Fibroblast of skin of abdomen (primary cell): ENCODE data around the gene RSF1.
"Not testable (repeated sequence)": the region's sequence is repeated elsewhere in the genome, so short reads cannot be mapped to it uniquely, and the experiment has no call there.

ENCODE experiments used
- DNase-seq: peaks from one replicate; pipeline ENCODE4 v3.0.0-alpha.2; 2013

RSF1 gene

GRCh38 chr11:77669848-77670511, 150.5 kb downstream of the RSF1 start:
- DNase-seq = no peak

DNA sequence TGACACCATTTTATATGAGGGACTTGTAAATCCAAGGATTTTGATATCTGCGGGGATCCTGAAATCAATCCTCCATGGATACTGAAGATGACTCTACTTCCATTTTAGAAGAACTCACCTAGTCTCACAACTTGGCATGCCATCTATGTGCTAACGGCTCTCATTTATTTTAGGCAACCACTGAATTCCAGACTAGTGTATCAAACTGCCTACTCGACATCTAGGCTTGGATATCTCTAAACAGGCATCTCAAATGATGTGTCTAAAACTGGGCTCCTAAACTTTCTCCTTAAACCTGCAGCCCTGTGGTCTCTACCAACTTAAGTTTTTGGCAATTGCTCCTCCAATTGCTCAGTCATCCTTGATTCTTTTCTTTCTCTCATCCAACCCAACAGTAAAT, 151.8 kb downstream of the RSF1 start:
- peak; percentile 3 for DNase-seq

DNA sequence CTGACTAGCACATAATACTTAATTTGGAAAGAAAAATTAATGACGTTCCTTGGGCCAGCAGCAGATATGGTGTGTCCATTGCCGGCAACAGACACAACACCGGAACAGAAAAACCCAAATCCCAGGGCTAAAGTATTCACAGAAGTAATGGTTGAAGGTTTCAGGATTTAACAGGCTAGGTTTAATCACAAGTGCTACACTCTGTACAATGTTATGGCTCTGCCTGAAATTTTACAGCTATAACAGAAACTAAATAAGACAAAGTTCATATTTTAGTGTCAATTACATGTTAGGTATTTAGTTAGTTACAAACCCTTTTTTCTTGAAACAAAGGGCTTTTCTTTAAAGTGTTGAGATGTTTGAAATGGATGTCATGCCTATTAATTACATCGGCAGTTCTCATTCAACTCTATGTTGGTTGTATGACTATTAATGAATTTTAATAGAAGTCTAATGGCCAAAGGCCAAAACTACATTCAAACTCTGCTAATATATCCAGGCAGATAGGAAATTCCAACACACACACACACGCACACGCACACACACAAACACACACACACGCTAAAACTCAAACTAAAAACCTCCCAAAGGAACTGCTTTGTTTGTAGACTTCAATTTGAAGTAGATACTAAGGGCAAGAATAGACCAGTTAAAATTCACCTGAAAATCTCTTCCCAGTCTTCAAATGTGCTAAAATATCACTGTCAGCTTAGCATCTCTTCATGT, 155.1 kb downstream of the RSF1 start:
- DNase-seq = no peak

DNA sequence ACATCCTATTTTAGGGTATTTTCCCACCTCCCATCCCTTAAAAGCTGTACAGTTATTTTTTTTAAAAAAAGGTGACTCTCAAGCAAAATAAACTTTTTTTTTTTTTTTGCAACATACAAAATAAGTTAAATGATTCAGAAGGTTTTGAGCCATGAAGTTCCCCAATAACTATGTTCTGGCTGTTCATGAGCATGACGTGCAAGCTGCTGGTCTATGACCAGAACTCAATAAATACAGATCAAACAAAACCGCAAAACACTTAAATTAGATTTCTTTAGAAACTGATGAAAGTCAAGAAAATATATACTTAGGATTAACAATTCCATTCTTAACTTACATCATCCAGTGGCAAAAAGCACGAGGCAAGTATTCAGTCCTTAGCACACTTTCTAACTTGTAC, 158.9 kb downstream of the RSF1 start:
- DNase-seq = no peak

- no peak for DNase-seq
Measured at GRCh38 chr11:77660947-77661346, 159.6 kb downstream of the RSF1 start.

DNA sequence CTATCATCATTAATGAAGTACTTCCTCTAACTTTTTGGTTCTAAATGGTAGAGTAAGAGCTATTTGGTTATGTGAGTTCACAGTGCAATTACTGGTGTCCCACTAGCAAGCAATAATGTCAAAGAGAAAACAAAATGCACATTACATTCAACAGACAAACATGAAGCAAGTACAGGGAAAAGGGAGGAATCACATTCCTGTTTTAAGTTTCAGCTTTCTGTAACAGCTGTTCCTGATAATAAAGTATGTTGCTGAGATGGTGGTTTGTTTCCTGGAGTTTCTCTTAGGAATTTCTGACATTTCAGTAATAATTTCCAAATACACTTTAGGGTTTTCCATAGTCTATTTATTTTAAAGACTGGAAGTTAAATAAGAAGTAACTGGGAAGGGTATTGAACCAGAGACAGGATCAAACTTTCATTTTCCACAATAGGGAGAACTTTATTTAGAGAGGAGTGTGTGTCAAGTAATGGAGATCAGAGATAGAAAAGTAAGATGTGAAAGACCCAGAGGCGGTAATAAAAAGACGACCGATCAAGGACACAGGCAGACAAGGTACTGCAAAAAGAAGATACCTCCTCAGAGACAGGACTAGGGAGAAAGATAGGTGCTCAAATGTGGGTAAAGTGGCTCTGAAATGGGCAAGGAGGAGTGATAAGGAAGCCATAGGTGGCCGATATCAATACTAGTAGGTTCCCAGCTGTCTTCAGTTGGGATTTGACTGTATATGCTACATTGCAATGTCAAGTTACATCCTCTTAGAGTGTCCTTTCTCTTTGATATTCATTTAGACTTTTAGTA, 162.1 kb downstream of the RSF1 start:
- DNase-seq = peak; percentile 69

DNA sequence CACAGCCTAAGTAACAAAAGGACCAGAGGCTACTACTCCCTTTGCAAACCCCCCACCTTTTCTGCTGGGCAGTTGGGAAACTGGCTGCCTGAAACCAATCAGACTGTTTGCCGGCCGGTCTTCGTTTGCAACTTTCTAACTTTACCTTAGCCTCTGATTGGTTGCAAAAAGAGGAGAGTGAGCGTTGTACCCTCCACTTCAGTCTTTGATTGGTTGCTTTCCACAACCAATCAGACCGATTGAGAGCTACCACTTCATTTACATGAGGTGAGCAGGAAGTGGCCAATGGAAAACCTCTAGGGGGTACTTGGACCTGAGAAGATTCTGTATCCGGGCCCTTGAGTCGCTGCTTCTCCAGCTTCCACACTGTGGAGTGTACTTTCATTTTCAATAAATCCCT, 164.2 kb downstream of the RSF1 start:
- DNase-seq = no peak

- peak; percentile 54 for DNase-seq
Measured at GRCh38 chr11:77654770-77655434, 165.6 kb downstream of the RSF1 start.

DNA sequence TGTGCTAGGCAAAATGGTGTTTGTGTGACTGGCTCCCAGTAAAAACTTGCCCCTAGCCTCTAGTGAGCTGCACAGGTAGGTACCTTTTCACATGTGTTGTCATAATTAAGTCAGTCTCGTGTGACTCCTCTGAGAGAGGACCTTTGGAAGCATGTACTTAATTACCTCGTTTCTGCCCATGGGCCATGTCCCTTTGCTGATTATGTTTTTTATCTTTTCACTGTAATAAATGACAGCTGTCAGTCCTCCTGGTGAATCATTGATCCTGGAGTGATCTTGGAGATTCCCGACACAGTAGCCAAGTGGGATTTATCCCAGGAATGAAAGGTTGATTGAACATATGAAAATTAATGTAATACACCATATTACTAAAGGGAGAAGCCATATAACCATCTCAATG, 170.4 kb downstream of the RSF1 start:
- DNase-seq = no peak

- DNase-seq = peak; percentile 19
Measured at GRCh38 chr11:77647654-77648305, 172.7 kb downstream of the RSF1 start.

DNA sequence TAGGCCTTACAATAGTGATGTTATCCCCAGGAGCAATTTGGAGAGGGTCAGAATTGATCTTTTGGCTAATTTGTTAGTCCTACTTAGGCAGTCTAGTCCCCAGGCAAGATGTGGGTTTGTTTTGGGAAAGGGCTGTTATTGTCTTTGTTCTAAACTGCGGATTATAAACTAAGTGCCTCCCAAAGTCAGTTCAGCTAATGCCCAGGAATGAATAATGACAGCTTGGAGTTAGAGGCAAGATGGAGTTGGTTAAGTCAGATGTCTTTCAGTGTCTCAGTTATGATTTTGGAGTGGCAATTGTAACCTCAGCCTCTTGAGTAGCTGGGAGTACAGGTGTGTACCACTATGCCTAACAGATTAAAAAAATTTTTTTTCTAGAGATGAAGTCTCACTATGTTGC, 175.6 kb downstream of the RSF1 start:
- no peak for DNase-seq

- DNase-seq = no peak
Measured at GRCh38 chr11:77642228-77642627, 178.3 kb downstream of the RSF1 start.

- DNase-seq = peak; percentile 89
Measured at GRCh38 chr11:77637345-77638165, 183.0 kb downstream of the RSF1 start, which contains the start of gene CLNS1A. TSS of gene CLNS1A (minus strand) at chr11:77637794. CDS start at chr11:77637714, 80 bp downstream.

GRCh38 chr11:77636731-77637344, 183.7 kb downstream of the RSF1 start:
- no peak for DNase-seq

DNA sequence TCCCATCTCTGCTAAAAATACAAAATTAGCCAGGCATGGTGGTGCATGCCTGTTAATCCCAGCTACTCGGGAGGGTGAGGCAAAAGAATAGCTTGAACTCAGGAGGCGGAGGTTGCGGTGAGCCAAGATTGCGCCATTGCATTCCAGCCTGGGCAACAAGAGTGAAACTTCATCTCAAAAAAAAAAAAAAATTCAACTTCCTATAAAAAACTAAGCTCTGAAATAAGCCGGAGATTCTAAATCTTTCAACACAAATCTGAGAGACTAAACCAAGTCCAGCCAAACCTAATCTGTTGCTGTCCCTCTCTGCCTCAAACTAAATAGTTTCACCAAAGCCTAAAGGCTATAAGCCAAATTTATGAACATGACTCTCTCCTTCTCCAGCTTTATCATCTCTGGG, 186.6 kb downstream of the RSF1 start:
- DNase-seq = not testable (repeated sequence)

GRCh38 chr11:77630157-77630710, 190.3 kb downstream of the RSF1 start:
- DNase-seq = peak; percentile 25

DNA sequence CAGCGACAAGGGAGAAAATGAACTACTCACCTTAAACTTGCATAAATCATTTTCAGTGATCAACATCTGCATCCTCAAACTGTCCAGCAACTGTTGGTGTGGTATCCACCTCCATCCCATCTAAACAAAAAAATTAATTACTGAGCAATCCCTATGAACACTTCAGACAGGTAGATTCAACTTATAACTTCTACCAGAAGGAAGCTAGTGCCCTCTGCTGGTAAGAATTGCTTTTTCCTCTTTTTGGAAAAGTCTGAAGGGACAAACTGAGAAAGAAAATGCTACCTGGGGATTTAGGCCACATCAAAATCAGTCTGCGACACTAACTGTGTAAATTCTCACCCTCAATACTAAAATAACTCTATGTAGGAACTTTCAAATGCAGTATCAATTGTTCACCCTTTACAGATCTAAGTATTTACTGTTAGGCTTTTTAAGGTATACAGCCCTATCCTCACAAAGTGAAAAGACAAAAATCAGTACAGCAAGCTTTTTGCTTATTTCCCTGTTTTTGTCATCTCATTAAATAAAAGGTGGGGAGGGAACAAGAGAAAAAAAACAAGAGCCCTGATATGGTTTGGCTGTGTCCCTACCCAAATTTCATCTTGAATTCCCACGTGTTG, 200.8 kb downstream of the RSF1 start:
- DNase-seq = no peak

GRCh38 chr11:77617892-77618291, 202.6 kb downstream of the RSF1 start:
- DNase-seq = peak; percentile 63

GRCh38 chr11:77611921-77612320, 208.6 kb downstream of the RSF1 start:
- DNase-seq = no peak
